ENCODE data around the gene SIPA1L2. TPM values are rescaled to one million over a fixed set of nuclear protein-coding genes. Genes with fewer than 3 reads are reported as not detected.
A peak's percentile ranks its signal among the peaks of the same experiment; 100 is the strongest.

Gene SIPA1L2
- total RNA-seq, 6 experiments from 2014 or later, result 3.7 to 22.8 (median 10.7) TPM

GRCh38 chr1:232624546-232625281 lies 5.2 kb downstream of the SIPA1L2 start:
- intact Hi-C loops (cut with DNase I), result no loop called here
- Histone ChIP-seq H3K4me3 (no peak overlapping the region), H3K4me1 (peaks cover 0 to 15% (median 4%) of the 10 kb centered on the region in 4 donors), H3K27me3 (no peaks in the 10 kb centered on the region), H3K27ac (no peak overlapping the region), H3K9me3 (no peaks in the 10 kb centered on the region), H3K36me3 (no peaks in the 10 kb centered on the region)
- no peak for TF ChIP-seq CTCF (IDR thresholded peaks at IDR 0.05)
- TF ChIP-seq POLR2A (IDR thresholded peaks at IDR 0.05), result no peak
- DNase-seq (no peak), ATAC-seq (no peak)
- WGBS (ENCODE audit: insufficient coverage, low coverage, low lambda C conversion rate, missing lambda C conversion rate), result 60% methylated on average over 7 of the region's 7 CpGs

DNA sequence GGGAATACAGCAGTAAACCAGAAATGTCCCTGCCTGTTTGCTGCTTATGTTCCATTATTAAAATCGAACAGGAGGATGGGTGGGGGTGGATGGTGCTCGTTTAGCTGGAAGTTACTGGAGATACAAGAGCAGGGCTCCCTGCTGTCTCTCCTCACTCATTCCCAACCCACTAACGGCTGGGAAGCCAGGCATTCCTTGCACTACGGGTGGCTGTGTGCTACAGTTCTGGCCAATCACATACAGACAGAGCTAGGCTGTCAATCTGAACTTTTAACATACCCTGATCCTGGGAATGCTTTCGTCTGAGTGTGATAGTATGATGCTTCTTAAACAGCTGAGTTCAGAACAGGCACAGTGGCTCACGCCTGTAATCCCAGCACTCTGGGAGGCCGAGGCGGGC lies 7.0 kb downstream of the SIPA1L2 start:
- DNase-seq (no peak), ATAC-seq (no peak)
- WGBS (ENCODE audit: insufficient coverage, low coverage, low lambda C conversion rate, missing lambda C conversion rate), result 78% methylated on average over 7 of the region's 8 CpGs
- no peaks in the 10 kb centered on the region for H3K36me3 ChIP-seq
- TF ChIP-seq CTCF (IDR thresholded peaks at IDR 0.05), result no peak
- no peak for TF ChIP-seq POLR2A (IDR thresholded peaks at IDR 0.05)
- no peak overlapping the region for H3K27ac ChIP-seq
- H3K9me3 ChIP-seq, result no peaks in the 10 kb centered on the region
- H3K27me3 ChIP-seq, result no peaks in the 10 kb centered on the region
- H3K4me3 ChIP-seq, result no peak overlapping the region
- peaks cover 0 to 15% (median 4%) of the 10 kb centered on the region in 4 donors for H3K4me1 ChIP-seq
- intact Hi-C loops (cut with DNase I), result no loop called here

DNA sequence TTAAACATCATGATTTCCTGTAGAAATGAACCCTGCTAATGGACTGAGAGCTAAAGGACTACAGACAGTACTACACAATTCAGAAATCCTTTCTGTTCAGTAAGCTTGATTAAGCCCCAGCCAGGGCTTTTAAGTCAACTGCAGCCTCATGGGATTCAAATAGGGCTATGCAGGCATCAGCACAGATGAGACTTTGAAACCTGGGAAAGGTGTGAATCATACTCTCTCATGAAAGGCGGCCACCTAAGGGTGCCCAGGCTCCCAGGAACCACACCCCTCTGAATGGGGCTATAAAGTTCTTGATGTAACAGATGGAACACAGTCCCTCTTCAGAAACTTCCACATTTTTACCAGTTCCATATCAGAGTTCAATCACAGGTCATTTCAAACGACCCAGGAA lies 7.6 kb downstream of the SIPA1L2 start:
- 8% methylated on average over 2 of the region's 2 CpGs for WGBS (ENCODE audit: insufficient coverage, low coverage, low lambda C conversion rate, missing lambda C conversion rate)
- Histone ChIP-seq H3K36me3 (no peaks in the 10 kb centered on the region), H3K4me3 (no peak overlapping the region), H3K27ac (no peak overlapping the region), H3K9me3 (no peaks in the 10 kb centered on the region), H3K27me3 (no peaks in the 10 kb centered on the region), H3K4me1 (peaks cover 0 to 15% (median 4%) of the 10 kb centered on the region in 4 donors)
- DNase-seq, result no peak
- intact Hi-C loops (cut with DNase I), result no loop called here
- no peak for TF ChIP-seq POLR2A (IDR thresholded peaks at IDR 0.05)
- no peak for TF ChIP-seq CTCF (IDR thresholded peaks at IDR 0.05)
- ATAC-seq, result peak in 1 of 4 donors; percentile 11

GRCh38 chr1:232621050-232621449 lies 8.9 kb downstream of the SIPA1L2 start:
- Histone ChIP-seq H3K36me3 (no peaks in the 10 kb centered on the region), H3K4me1 (peaks cover 0 to 15% (median 4%) of the 10 kb centered on the region in 4 donors), H3K9me3 (no peaks in the 10 kb centered on the region), H3K27me3 (no peaks in the 10 kb centered on the region), H3K4me3 (no peak overlapping the region), H3K27ac (peak overlapping the region in 1 of 3 donors; percentile 9)
- TF ChIP-seq CTCF (IDR thresholded peaks at IDR 0.05), result no peak
- TF ChIP-seq POLR2A (IDR thresholded peaks at IDR 0.05), result no peak
- WGBS (ENCODE audit: insufficient coverage, low coverage, low lambda C conversion rate, missing lambda C conversion rate), result 83% methylated on average over 3 of the region's 3 CpGs
- ATAC-seq (peak in 2 of 4 donors; percentile 34 to 54), DNase-seq (no peak)
- intact Hi-C loops (cut with DNase I), result no loop called here
